Measurements from ENCODE around the gene GNPTAB. TPM values are rescaled to one million over a fixed set of nuclear protein-coding genes. Genes with fewer than 3 reads are reported as not detected.

Gene GNPTAB
- total RNA-seq, 4 donors from 2014 or later, result 10.7 to 30.3 (median 16.2) TPM

DNA sequence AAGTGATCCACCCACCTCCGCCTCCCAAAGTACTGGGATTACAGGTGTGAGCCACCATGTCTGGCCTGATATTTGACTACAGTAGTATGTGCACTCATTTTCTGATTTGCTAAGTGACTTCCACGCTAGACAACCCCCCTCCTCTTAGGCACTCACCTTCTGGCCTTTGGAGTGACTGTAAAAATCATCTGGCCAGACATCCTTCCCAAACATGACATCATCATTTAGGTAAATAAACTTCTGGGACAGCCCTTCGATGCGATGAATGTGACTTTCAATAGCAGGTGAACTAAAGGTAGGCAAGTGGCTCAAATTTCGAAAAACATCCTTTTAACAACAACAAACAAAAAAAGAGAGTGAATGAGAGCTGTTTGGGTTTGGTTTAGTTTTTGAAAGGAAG is 60.9 kb downstream of the GNPTAB start:
- no peak for TF ChIP-seq POLR2A (IDR thresholded peaks at IDR 0.05)
- TF ChIP-seq, protein P1, sequence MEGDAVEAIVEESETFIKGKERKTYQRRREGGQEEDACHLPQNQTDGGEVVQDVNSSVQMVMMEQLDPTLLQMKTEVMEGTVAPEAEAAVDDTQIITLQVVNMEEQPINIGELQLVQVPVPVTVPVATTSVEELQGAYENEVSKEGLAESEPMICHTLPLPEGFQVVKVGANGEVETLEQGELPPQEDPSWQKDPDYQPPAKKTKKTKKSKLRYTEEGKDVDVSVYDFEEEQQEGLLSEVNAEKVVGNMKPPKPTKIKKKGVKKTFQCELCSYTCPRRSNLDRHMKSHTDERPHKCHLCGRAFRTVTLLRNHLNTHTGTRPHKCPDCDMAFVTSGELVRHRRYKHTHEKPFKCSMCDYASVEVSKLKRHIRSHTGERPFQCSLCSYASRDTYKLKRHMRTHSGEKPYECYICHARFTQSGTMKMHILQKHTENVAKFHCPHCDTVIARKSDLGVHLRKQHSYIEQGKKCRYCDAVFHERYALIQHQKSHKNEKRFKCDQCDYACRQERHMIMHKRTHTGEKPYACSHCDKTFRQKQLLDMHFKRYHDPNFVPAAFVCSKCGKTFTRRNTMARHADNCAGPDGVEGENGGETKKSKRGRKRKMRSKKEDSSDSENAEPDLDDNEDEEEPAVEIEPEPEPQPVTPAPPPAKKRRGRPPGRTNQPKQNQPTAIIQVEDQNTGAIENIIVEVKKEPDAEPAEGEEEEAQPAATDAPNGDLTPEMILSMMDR (IDR thresholded peaks at IDR 0.05 in 4 of 5, conservative IDR thresholded peaks at IDR 0.05 in 1 of 5), result no peak
- peaks cover 0 to 46% of the 10 kb centered on the region in 2 donors for H3K36me3 ChIP-seq
- ATAC-seq (no peak), DNase-seq (no peak)
- no peaks in the 10 kb centered on the region for H3K27me3 ChIP-seq
- no peak overlapping the region for H3K4me3 ChIP-seq
- in situ Hi-C loops (cut with MboI; ENCODE audit: low sequenced_read_pairs in 4 of 4), result loop anchor here in 3 of 4 donors (5.0 to 25.0 kb wide), 3 partner anchors 67 to 358 kb away; partner anchors contain the start of gene ARL1 (in 1 of the 3)
- intact Hi-C loops (cut with DNase I; ENCODE audit: low total_unique reads), result no loop called here
- no peak overlapping the region for H3K27ac ChIP-seq
- no peaks in the 10 kb centered on the region for H3K9me3 ChIP-seq
- H3K4me1 ChIP-seq, result peaks cover 0 to 4% of the 10 kb centered on the region in 2 donors

DNA sequence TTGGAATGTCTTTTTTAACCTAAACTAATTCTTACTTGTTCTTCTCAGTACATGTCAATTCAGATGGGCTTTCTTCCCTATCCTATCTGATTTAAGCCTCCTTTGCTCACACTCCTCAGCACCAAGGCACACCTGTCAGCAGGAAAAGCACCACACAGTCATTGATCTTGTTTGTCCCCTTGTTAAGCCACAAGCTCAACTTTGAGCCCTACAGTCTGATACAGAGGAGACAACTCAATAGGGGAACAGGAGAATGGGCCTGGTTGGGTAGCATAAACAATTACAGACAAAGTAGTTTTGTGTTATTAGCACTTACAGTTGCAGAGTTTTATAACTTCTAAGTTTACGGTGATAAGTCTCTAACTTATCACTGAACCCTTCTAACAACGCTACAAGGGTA is 62.0 kb downstream of the GNPTAB start:
- ATAC-seq, result no peak
- in situ Hi-C loops (cut with MboI; ENCODE audit: low sequenced_read_pairs in 4 of 4) (loop anchor here in 3 of 4 donors (5.0 to 25.0 kb wide), 3 partner anchors 69 to 356 kb away; partner anchors contain the start of gene ARL1 (in 1 of the 3)), intact Hi-C loops (cut with DNase I; ENCODE audit: low total_unique reads) (no loop called here)
- no peaks in the 10 kb centered on the region for H3K27me3 ChIP-seq
- H3K27ac ChIP-seq, result no peak overlapping the region
- peaks cover 0 to under 1% of the 10 kb centered on the region in 2 donors for H3K4me1 ChIP-seq
- TF ChIP-seq, protein P1 (IDR thresholded peaks at IDR 0.05 in 4 of 5, conservative IDR thresholded peaks at IDR 0.05 in 1 of 5), result no peak
- TF ChIP-seq POLR2A (IDR thresholded peaks at IDR 0.05), result no peak
- H3K9me3 ChIP-seq, result no peaks in the 10 kb centered on the region
- H3K36me3 ChIP-seq, result peaks cover 0 to 52% of the 10 kb centered on the region in 2 donors
- no peak for DNase-seq
- no peak overlapping the region for H3K4me3 ChIP-seq

DNA sequence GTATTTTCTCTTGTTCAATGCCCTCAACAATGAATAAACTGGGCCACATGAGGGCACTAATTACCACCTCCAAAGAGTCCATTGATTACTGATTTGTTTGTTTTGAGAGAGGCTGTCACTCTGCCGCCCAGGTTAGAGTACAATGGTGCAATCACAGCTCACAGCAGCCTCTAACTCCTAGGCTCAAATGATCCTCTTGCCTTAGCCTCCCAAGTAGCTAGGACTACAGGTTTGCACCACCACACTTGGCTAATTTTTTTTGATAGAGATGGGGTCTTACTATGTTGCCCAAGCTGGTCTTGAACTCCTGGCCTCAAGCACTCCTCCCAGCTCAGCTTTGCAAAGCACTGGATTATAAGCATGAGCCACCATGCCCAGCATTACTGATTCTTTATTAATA is 63.2 kb downstream of the GNPTAB start:
- TF ChIP-seq POLR2A (IDR thresholded peaks at IDR 0.05), result no peak
- TF ChIP-seq, protein P1 (IDR thresholded peaks at IDR 0.05 in 4 of 5, conservative IDR thresholded peaks at IDR 0.05 in 1 of 5), result no peak
- peaks cover 0 to 52% of the 10 kb centered on the region in 2 donors for H3K36me3 ChIP-seq
- intact Hi-C loops (cut with DNase I; ENCODE audit: low total_unique reads), result no loop called here

DNA sequence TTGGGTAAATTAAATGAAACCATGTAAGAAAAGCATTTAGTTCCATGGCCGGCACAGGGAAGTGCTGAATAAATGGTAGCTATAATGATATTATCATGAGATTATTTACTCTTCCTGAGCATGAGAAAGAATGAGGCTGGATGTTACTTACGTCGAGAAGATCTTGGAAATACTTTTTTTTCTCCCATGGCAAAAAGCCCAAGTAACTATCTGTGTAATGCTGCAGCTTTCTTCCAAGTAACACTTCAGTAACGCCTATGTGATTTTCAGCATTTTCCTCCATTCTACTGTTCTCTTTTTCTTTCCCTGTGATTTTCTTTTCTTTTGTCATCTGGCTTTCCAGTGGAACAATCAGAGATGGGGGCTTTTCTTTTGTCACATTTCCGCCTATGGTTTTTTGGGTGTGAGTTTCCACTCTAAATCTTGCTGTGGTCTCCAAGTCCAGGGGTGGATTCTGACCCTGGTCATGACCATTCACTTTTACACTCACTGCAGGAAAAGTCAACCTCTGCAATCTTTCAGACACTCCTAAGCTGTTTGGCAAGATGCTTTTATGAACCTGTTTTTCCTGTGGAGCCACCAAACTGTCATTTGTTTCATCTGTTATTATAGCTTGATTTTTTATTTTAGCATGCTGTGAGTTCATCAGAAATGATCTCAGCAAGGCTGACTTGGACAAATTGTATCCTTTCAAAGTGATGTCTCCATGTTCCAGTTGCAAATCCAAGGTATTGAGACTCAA is 66.5 kb downstream of the GNPTAB start:
- TF ChIP-seq, protein P1 (IDR thresholded peaks at IDR 0.05 in 4 of 5, conservative IDR thresholded peaks at IDR 0.05 in 1 of 5), result no peak
- no peak for TF ChIP-seq POLR2A (IDR thresholded peaks at IDR 0.05)
- Histone ChIP-seq H3K9me3 (no peaks in the 10 kb centered on the region), H3K27me3 (no peaks in the 10 kb centered on the region), H3K4me3 (no peak overlapping the region), H3K36me3 (peaks cover 0 to 57% of the 10 kb centered on the region in 2 donors), H3K27ac (peak overlapping the region in 1 of 4 donors; percentile 14), H3K4me1 (no peaks in the 10 kb centered on the region)
- intact Hi-C loops (cut with DNase I; ENCODE audit: low total_unique reads) (no loop called here), in situ Hi-C loops (cut with MboI; ENCODE audit: low sequenced_read_pairs in 4 of 4) (loop anchor here in 2 of 4 donors (10.0 to 25.0 kb wide), 2 partner anchors 349 to 352 kb away; partner anchors contain the start of gene ARL1 (in 1 of the 2))
- ATAC-seq (no peak), DNase-seq (no peak)

More for the DNA sequence above, 63.2 kb downstream of the GNPTAB start:
- H3K27me3 ChIP-seq, result no peaks in the 10 kb centered on the region
- H3K4me3 ChIP-seq, result no peak overlapping the region
- in situ Hi-C loops (cut with MboI; ENCODE audit: low sequenced_read_pairs in 4 of 4), result loop anchor here in 3 of 4 donors (5.0 to 25.0 kb wide), 3 partner anchors 70 to 355 kb away; partner anchors contain the start of gene ARL1 (in 1 of the 3)
- H3K27ac ChIP-seq, result no peak overlapping the region
- DNase-seq, result no peak
- H3K9me3 ChIP-seq, result no peaks in the 10 kb centered on the region
- no peak for ATAC-seq
- no peaks in the 10 kb centered on the region for H3K4me1 ChIP-seq

Measured in gastrocnemius medialis (tissue), 4 donors.